ENCODE measurements around the gene GGT6.
A peak's percentile ranks its signal among the peaks of the same experiment; 100 is the strongest.
"Not testable (repeated sequence)": the region's sequence is repeated elsewhere in the genome, so short reads cannot be mapped to it uniquely, and the experiment has no call there.

Gene GGT6, protein sequence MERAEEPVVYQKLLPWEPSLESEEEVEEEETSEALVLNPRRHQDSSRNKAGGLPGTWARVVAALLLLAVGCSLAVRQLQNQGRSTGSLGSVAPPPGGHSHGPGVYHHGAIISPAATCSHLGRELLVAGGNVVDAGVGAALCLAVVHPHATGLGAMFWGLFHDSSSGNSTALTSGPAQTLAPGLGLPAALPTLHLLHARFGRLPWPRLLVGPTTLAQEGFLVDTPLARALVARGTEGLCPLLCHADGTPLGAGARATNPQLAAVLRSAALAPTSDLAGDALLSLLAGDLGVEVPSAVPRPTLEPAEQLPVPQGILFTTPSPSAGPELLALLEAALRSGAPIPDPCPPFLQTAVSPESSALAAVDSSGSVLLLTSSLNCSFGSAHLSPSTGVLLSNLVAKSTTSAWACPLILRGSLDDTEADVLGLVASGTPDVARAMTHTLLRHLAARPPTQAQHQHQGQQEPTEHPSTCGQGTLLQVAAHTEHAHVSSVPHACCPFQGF

DNA sequence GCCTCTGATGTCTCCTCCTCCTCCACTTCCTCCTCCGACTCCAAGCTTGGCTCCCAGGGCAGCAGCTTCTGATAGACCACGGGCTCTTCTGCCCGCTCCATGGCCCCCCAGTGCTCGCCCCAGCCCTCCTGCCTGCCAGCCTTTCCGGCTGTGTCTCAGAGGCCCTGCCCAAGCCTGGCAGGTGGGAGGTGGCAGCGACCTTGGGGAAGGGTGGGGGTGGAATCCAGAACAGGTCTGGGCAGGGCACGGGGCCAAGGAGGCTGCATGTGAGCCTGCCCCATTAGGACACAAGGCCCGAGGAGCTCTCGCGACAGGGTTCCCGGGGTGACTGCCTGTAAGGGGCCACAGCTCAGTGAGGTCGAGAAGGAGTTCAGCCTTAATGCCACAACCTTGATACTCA is at the start of gene GGT6:
GGT6 (minus strand) TSS at position 157 of the 400 bp plus-strand sequence; CDS start at position 101, 56 bp downstream.
- DNase-seq: no peak

- DNase-seq: no peak
These were observed 49.8 kb upstream of the GGT6 start for GRCh38 chr17:4610162-4610561.

- DNase-seq: no peak
These were observed 49.4 kb upstream of the GGT6 start for GRCh38 chr17:4609761-4610160.

- DNase-seq: no peak
These were observed 47.4 kb upstream of the GGT6 start for GRCh38 chr17:4607773-4608187.

- no peak for DNase-seq
These were observed 46.9 kb upstream of the GGT6 start for GRCh38 chr17:4607261-4607741.

DNA sequence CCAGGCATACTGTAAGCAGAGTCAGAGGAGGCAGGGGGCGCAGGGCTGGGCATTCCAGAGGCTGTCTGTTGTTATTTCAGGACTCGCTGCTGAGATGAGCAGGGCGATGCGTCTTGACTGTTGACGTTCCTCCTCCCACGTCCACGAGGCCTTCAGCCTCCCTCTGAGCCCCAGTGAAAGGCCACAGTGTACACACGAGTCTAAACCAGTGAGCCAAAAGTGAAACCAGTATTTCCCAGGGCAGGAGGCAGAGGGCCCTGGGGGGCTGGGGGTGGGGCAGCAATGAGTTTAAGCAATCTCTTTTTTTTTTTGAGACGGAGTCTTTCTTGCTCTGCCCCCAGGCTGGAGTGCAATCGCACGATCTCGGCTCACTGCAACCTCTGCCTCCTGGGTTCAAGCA is 45.4 kb upstream of the GGT6 start:
- no peak for DNase-seq

DNA sequence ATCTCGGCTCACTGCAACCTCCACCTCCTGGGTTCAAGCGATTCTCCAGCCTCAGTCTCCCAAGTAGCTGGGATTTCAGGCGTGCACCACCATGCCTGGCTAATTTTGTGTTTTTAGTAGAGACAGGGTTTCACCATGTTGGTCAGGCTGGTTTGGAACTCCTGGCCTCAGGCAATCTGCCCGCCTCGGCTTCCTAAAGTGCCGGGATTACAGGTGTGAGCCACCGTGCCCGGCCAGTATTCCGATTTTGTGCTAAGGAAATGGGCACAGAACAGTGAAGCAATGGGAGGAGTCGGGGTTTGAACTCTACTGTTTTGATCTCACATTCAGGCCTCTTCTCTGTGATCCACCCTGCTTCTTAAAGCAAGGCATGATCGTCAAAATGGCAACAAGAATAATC is 44.4 kb upstream of the GGT6 start:
- not testable (repeated sequence) for DNase-seq

DNA sequence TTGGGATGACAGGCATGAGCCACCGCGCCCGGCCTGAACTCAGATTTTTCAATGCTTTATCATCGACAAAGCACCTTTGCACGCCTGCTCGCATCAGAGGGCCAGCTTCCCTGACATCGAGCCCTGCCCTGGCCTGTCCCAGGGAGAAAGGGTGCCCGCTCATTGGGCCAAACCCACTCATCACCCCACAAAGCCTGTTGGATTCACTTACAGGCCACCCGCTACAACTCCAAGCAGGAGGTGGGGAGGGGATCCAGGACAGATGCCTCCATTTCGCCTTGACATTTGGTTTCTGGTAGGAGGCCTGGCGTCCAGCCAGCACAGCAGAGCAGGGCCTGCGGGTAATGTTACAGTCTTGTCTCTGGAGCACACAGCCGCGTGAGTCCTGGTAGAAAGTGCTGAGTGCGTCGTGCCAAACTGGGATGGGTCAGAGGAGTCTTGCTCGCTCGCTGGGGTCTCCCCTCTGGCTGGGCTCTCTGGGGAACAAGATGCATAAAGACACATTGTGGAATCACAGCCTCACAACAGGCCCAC is 43.8 kb upstream of the GGT6 start:
- DNase-seq: no peak

- no peak for DNase-seq
These were observed 41.7 kb upstream of the GGT6 start for GRCh38 chr17:4602041-4602440.

DNA sequence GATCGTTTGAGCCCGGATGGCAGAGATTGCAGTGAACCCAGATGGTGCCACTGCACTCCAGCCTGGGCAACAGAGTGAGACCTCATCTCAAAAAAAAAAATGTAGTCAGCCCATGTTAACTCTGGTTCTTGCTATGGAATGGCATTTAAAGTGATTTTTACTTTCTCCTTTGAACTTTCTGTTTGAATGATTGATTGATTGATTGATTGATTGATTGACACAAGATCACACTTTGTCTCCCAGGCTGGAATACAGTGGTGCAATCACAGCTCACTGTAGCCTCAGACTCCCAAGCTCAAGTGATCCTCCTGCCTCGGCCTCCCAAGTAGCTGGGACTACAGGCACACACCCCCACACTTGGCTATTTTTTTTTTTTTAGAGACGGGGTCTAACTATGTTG is 40.9 kb upstream of the GGT6 start:
- DNase-seq: no peak

GRCh38 chr17:4600563-4600962 is 40.2 kb upstream of the GGT6 start:
- no peak for DNase-seq

GRCh38 chr17:4599505-4600281 is 39.3 kb upstream of the GGT6 start:
- no peak for DNase-seq

- DNase-seq: no peak
These were observed 38.6 kb upstream of the GGT6 start for GRCh38 chr17:4598776-4599504.

DNA sequence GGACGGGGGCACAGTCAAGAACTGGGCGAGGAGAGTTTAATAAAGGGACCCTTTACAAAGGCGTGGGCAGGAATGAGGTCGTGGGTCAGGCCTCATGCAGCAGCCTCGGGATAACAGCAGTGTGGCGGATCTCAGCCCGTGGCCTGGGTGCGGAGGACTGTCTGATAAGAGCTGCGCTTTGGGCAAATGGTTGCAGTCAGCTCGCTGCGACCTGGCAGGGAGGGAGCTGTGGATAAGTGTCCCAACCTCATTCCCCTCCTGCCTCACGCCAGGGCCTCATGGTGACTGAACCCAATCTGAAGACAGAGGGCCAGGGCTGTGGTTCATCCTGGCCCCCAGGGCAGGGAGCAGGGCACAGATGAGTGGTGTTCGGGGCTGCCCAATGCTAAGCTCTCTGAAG is 37.6 kb upstream of the GGT6 start:
- DNase-seq: no peak

DNA sequence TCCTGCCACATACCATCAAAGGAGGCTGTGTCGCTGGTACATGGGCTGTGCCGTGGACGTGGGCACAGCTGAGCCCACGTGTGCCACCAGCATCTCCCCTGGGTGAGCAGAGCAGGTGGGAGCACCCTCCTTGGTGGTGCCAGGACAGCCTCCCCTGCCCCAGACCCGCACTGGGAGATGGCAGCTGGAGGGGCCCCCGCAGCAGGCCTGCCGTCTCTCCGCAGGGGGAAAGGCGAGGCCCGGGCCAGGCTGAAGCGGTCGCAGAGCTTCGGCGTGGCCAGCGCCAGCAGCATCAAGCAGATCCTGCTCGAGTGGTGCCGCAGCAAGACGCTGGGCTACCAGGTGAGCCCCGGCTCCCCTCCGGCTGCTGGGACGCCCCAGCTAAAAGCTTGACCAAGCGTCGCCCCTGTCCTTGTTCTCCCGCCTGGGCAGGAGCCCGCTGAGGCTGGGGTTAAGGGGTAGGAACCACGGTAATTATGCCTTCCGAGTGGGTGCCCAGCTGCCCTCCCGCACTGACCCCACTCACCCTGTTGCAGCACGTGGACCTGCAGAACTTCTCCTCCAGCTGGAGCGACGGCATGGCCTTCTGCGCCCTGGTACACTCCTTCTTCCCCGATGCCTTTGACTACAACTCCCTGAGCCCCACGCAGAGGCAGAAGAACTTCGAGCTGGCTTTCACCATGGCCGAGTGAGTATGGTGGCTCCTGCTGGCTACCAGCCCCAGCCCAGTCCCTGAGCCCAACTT is 36.4 kb upstream of the GGT6 start:
- DNase-seq: no peak

DNA sequence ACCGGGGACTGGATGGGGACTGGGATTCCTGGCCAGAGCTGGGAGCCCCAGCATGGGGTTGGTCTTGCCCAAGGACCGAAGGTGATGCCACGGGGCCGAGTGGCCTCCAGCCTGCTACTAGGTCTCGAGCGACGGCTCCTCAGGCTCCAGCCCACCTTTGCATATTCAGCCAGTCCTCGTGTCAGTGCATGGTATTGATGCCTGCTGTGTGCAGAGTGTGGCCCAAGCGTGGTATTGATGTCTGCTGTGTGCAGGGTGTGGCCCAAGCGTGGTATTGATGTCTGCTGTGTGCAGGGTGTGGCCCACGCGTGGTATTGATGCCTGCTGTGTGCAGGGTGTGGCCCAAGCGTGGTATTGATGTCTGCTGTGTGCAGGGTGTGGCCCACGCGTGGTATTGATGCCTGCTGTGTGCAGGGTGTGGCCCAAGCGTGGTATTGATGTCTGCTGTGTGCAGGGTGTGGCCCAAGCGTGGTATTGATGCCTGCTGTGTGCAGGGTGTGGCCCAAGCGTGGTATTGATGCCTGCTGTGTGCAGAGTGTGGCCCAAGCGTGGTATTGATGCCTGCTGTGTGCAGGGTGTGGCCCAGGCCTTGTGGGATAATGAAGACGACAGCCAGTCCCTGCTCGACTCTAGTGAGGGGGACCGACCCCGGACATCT is 35.4 kb upstream of the GGT6 start:
- not testable (repeated sequence) for DNase-seq

DNA sequence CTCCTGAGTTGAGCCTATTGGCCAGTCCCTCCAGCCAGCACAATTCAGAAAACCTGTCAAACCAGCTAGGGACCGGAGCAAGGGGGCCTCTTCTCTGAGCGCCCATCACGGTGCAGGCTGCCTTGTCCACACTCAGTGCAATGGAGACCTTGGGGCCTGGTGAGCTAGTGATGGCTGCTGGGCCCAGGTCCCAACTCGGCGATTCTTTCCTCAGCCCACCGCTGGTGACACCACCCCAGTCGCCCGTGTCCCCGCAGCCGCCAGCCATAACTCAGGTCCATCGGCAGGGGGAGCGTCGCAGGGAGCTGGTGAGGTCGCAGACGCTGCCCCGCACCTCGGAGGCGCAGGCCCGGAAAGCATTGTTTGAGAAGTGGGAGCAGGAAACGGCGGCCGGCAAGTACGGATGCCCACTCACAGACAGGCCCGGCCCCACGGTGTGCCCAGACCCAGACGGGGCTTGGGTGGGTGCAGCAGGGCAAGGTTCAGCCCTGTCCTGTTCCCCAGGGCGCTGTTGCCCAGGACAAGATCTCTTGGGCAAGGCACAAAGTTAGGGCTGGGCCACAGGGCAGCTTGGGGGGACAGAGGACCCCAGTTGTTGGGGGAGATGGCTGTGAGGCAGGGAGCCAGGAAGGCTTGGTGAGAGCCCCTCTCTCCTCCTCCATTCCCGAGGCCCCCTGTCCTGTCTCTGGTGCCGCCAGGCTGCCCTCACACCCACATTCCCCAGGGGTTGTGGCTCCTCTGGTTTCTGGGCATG is 34.7 kb upstream of the GGT6 start:
- DNase-seq: peak; percentile 50

GRCh38 chr17:4594406-4594805 is 34.0 kb upstream of the GGT6 start:
- no peak for DNase-seq

DNA sequence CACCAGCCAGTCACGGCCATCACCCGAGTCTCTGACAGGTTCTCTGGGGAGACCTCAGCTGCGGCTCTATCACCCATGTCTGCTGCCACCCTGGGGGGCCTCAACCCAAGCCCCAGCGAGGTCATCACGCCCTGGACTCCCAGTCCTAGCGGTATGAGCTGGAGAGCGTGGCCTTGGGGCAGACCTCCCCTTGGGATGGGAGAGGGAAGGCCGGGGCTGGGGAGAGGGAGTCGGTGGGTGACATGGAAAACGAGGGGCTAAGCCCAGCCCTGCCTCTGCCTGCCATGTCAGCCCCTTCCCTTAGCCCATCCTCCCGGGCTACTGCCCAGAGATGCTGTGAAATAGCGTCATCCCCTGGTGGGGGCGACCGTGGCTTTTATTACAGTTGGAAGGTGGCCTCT is 32.6 kb upstream of the GGT6 start:
- no peak for DNase-seq

DNA sequence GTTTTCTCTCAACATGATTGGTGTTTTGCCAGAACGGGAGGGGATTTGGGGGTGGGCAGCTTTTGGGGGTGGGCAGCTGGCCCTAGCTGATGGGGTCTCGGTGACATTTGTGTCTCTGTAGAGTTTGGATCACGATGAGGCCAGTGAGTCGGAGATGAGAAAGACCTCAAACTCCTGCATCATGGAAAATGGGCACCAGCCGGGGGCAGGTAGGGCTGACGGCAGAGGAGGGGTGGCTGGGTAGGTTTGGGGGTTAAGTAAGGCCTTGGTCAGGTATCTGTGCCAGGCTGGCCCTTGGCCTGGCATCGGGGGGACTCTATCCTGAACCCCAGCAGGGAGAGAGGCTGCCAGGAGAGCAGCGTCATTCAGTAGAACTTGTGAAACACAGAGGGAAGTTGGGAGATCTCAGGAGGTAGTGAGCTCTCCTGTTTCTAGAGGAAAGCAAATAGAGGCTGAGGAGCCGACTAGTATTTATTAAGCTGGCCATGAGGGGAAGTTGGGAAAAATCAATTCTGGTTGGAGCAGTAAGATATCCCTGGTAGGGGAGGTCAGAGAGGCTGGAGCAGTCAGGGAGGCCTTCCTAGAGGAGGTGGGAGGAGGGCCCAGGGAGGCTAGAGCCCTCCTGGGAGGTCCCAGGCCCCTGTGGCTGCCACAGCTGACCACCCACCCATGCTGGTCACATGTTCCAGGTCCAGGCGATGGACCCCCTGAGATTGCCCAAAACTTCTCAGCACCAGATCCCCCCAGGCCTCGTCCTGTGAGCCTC is 32.0 kb upstream of the GGT6 start:
- no peak for DNase-seq

All from stimulated activated CD4-positive, alpha-beta T cell treated with anti-CD3 and anti-CD28 coated beads, Interleukin-4, amount 100 ng/mL, for 1 hour (primary cell).